Measurements from ENCODE around the gene ADAMTS2. TPM values are rescaled to one million over a fixed set of nuclear protein-coding genes. Genes with fewer than 3 reads are reported as not detected.

The ADAMTS2 gene
- total and polyA plus RNA-seq, 2 of the 8 experiments (the other 6 are each of a cell fraction or from before 2014, with no cell fraction given): 6.6 to 7.3 TPM

DNA sequence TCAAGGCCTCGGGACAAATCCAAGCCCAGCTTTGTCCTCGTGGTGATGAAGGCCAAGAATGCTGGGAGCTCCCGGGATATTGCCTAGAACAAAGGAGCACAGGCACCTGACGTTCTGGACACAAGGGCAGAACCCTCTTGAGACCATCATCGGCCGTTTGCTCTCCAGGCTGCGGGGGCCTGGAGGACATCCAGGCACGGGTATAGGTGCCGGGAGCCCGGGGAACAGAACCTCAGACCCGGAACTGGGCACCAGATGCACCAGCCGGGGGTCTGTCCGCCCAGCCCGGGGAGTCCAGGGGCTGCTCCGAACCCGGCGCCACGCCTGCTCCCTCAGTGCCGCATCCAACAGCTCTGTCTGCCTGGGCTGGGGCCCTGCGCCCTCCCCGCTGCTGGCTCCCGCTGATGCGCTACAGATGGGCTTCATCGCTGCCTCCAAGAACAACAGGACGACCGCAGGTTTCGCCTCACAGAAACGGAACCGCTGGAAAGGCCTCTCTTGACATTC lies 88.0 kb downstream of the ADAMTS2 start:
- Histone ChIP-seq H3K4me2 (ENCODE audit: insufficient read depth in 1 of 2, low read depth in 2 of 2, low read length in 2 of 2) (no peak overlapping the region), H3K4ac (replicated peaks; ENCODE audit: insufficient read length, low read depth, low read length) (no peak overlapping the region), H3K4me3 (ENCODE audit: extremely low read depth in 1 of 4, insufficient read depth in 2 of 4, low read depth in 3 of 4, low read length in 4 of 4) (no peak overlapping the region), H3K14ac (ENCODE audit: insufficient read length) (no peak overlapping the region), H2BK12ac (ENCODE audit: low read depth, low read length) (no peak overlapping the region), H2AK5ac (ENCODE audit: low read depth, low read length) (no peak overlapping the region), H3K79me1 (ENCODE audit: low read depth, low read length) (no peaks in the 10 kb centered on the region), H4K20me1 (replicated peaks in 1 of 2; ENCODE audit: control insufficient read depth in 1 of 2, insufficient read depth in 2 of 2, low read length in 2 of 2) (no peaks in the 10 kb centered on the region), H2BK15ac (ENCODE audit: low read length) (no peak overlapping the region), H3K36me3 (ENCODE audit: control insufficient read depth in 2 of 4, insufficient read depth in 4 of 4, low read length in 3 of 4) (no peaks in the 10 kb centered on the region), H4K5ac (ENCODE audit: insufficient read length, low read depth, low read length) (no peak overlapping the region), H3K56ac (replicated peaks; ENCODE audit: insufficient read length, low read depth, low read length) (no peak overlapping the region), H3K27me3 (replicated peaks in 1 of 4; ENCODE audit: control insufficient read depth in 3 of 4, extremely low read depth in 1 of 4, insufficient read depth in 3 of 4, low read length in 3 of 4) (no peaks in the 10 kb centered on the region), H3K27ac (ENCODE audit: low read depth, low read length) (no peak overlapping the region), H2BK20ac (ENCODE audit: low read length) (no peak overlapping the region), H2AFZ (ENCODE audit: low read length) (no peak overlapping the region), H3K79me2 (ENCODE audit: control insufficient read depth in 1 of 2, insufficient read depth in 2 of 2, low read length in 2 of 2) (no peaks in the 10 kb centered on the region), H3K23ac (ENCODE audit: insufficient read length) (no peak overlapping the region), H2BK5ac (ENCODE audit: low read depth, low read length) (no peak overlapping the region), H4K8ac (ENCODE audit: extremely low read depth, insufficient read depth, low read length) (no peak overlapping the region), H3K18ac (ENCODE audit: extremely low read depth, low read length) (no peak overlapping the region), H3K9ac (replicated peaks in 1 of 4; ENCODE audit: extremely low read depth in 1 of 4, low read depth in 3 of 4, low read length in 3 of 4) (no peak overlapping the region), H4K91ac (replicated peaks; ENCODE audit: insufficient read length, low read length) (no peak overlapping the region), H2BK120ac (replicated peaks; ENCODE audit: low read depth, low read length) (no peak overlapping the region), H3K9me3 (ENCODE audit: insufficient read depth in 2 of 2, low read depth in 1 of 2, low read length in 1 of 2) (no peaks in the 10 kb centered on the region), H3K23me2 (ENCODE audit: low read depth, low read length) (peaks cover 4% of the 10 kb centered on the region; the same call in 1 of the 2 replicates), H3K4me1 (replicated peaks in 1 of 4; ENCODE audit: control insufficient read depth in 3 of 4, insufficient read depth in 4 of 4, low read length in 3 of 4) (peaks cover 0 to 4% (median 2%) of the 10 kb centered on the region in 4 experiments; a peak in 3 of 7 replicates)
- 94% methylated on average over 27 of the region's 29 CpGs; no CpG with 5 or more reads in 1 of the 2 experiments for WGBS, 2 experiments (ENCODE audit: extremely low coverage in 1 of 2, insufficient coverage in 1 of 2, insufficient read length in 1 of 2, insufficient replicate concordance in 2 of 2, low coverage in 1 of 2, low lambda C conversion rate in 2 of 2, missing lambda C conversion rate in 1 of 2)
- ChIA-PET CTCF (ENCODE audit: partially characterized antibody) (interaction anchor here (0.9 to 3.7 kb wide), 3 partner anchors 9 to 114 kb away, joined by 3 to 19 read pairs (median 3); no protein-coding TSS in a partner anchor), POLR2A (ENCODE audit: partially characterized antibody) (interaction anchor here (0.9 kb wide), 1 partner anchor 10 kb away, joined by 4 read pairs; no protein-coding TSS in a partner anchor)
- FAIRE-seq: no peak
- no peak for DNase-seq (ENCODE audit: low read depth in 1 of 2, low spot score in 2 of 2)
- no peak for TF ChIP-seq BACH1 (IDR thresholded peaks at IDR 0.05; ENCODE audit: low read length)
- no peak for TF ChIP-seq RNF2 (IDR thresholded peaks at IDR 0.05; ENCODE audit: borderline replicate concordance, low read depth, low read length, missing control alignments, poor library complexity, severe bottlenecking)
- TF ChIP-seq KDM4A (IDR thresholded peaks at IDR 0.05; ENCODE audit: low read depth, low read length, severe bottlenecking): no peak
- TF ChIP-seq SIRT6 (IDR thresholded peaks at IDR 0.05; ENCODE audit: low read length): no peak
- TF ChIP-seq NRF1 (IDR thresholded peaks at IDR 0.05; ENCODE audit: low read depth, low read length): no peak
- TF ChIP-seq ZNF274 (IDR thresholded peaks at IDR 0.05; ENCODE audit: borderline replicate concordance, extremely low read depth, low read length): no peak
- no peak for TF ChIP-seq RAD21 (IDR thresholded peaks at IDR 0.05 in 1 of 2, conservative IDR thresholded peaks at IDR 0.05 in 1 of 2; ENCODE audit: low read depth in 2 of 2, low read length in 2 of 2)
- TF ChIP-seq GTF2F1 (IDR thresholded peaks at IDR 0.05; ENCODE audit: borderline replicate concordance, low read depth, low read length): no peak
- TF ChIP-seq SIX5 (IDR thresholded peaks at IDR 0.05; ENCODE audit: low read depth, low read length): no peak
- TF ChIP-seq MAFK (IDR thresholded peaks at IDR 0.05; ENCODE audit: low read depth, low read length): no peak
- TF ChIP-seq SAP30 (IDR thresholded peaks at IDR 0.05; ENCODE audit: insufficient read depth, insufficient replicate concordance, low read length): no peak
